HUES6 (cell line): ENCODE results near the gene KIF1A.

Source experiments
- H3K27ac ChIP-seq: 2 replicates; pipeline ENCODE4 v1.7.0; 2013; ENCODE audit warnings: low read depth, mild to moderate bottlenecking, low read length, inconsistent platforms
- H3K27me3 ChIP-seq: 2 replicates; pipeline ENCODE4 v1.6.1; 2013; ENCODE audit warnings: low read length; ENCODE audit not compliant: control insufficient read depth, insufficient read depth
- H3K36me3 ChIP-seq: 2 replicates; pipeline ENCODE4 v1.6.1; 2013; ENCODE audit warnings: low read length; ENCODE audit not compliant: control insufficient read depth, insufficient read depth
- H3K4me1 ChIP-seq: 2 replicates; pipeline ENCODE4 v1.6.1; 2013; ENCODE audit warnings: low read length; ENCODE audit not compliant: control insufficient read depth, insufficient read depth
- H3K4me3 ChIP-seq: 2 replicates; pipeline ENCODE4 v1.5.1; 2013; ENCODE audit warnings: low read depth, low read length
- H3K9ac ChIP-seq: one replicate; pipeline ENCODE4 v1.6.1; 2013; ENCODE audit warnings: mild to moderate bottlenecking, low read length
- H3K9me3 ChIP-seq: 2 replicates; pipeline ENCODE4 v1.6.1; 2013; ENCODE audit warnings: low read depth, low read length; ENCODE audit not compliant: control insufficient read depth, insufficient read depth

KIF1A gene

GRCh38 chr2:240767341-240767740 is 52.7 kb downstream of the KIF1A start:
- Histone ChIP-seq H3K4me3 (no peak overlapping the region), H3K36me3 (peaks cover 100% of the 10 kb centered on the region), H3K27ac (no peak overlapping the region), H3K4me1 (no peaks in the 10 kb centered on the region), H3K9ac (no peak overlapping the region), H3K27me3 (no peaks in the 10 kb centered on the region), H3K9me3 (no peaks in the 10 kb centered on the region)

- H3K4me3 ChIP-seq, result no peak overlapping the region
- no peak overlapping the region for H3K9ac ChIP-seq
- H3K27ac ChIP-seq, result no peak overlapping the region
- H3K36me3 ChIP-seq, result peaks cover 100% of the 10 kb centered on the region
- no peaks in the 10 kb centered on the region for H3K9me3 ChIP-seq
- no peaks in the 10 kb centered on the region for H3K4me1 ChIP-seq
- H3K27me3 ChIP-seq, result no peaks in the 10 kb centered on the region
These were observed 53.9 kb downstream of the KIF1A start for GRCh38 chr2:240766072-240766471.

GRCh38 chr2:240765007-240765406 is 55.0 kb downstream of the KIF1A start:
- no peak overlapping the region for H3K27ac ChIP-seq
- H3K4me3 ChIP-seq, result no peak overlapping the region
- no peaks in the 10 kb centered on the region for H3K27me3 ChIP-seq
- no peaks in the 10 kb centered on the region for H3K4me1 ChIP-seq
- H3K9me3 ChIP-seq, result no peaks in the 10 kb centered on the region
- peaks cover 100% of the 10 kb centered on the region for H3K36me3 ChIP-seq
- H3K9ac ChIP-seq, result no peak overlapping the region

DNA sequence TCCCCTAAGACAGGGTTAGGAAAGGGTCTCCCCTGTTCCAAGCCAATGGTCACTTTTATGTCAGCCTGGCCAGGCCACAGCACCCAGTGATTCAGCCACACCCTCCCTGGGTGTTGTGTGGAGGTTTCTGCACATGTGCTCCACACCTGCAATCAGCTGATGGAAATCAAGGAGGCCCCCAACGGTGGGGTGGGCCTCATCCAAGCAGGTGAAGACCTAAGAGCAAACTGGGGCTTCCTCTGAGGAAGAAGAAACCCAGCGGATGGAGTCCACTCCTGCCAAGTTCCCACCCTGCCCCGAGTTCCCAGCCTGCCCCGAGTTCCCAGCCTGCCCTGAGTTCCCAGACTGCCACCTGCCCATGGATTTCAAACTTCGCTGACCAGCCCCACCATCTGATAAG is 55.4 kb downstream of the KIF1A start:
- Histone ChIP-seq H3K36me3 (peaks cover 100% of the 10 kb centered on the region), H3K9ac (no peak overlapping the region), H3K27ac (no peak overlapping the region), H3K4me1 (no peaks in the 10 kb centered on the region), H3K4me3 (no peak overlapping the region), H3K9me3 (no peaks in the 10 kb centered on the region), H3K27me3 (no peaks in the 10 kb centered on the region)

- no peaks in the 10 kb centered on the region for H3K4me1 ChIP-seq
These were observed 57.0 kb downstream of the KIF1A start for GRCh38 chr2:240762971-240763370.

GRCh38 chr2:240762249-240762648 is 57.8 kb downstream of the KIF1A start:
- H3K27ac ChIP-seq, result no peak overlapping the region
- H3K9me3 ChIP-seq, result no peaks in the 10 kb centered on the region
- peaks cover 100% of the 10 kb centered on the region for H3K36me3 ChIP-seq
- H3K4me1 ChIP-seq, result no peaks in the 10 kb centered on the region
- no peaks in the 10 kb centered on the region for H3K27me3 ChIP-seq
- H3K9ac ChIP-seq, result no peak overlapping the region
- no peak overlapping the region for H3K4me3 ChIP-seq

More at GRCh38 chr2:240762971-240763370, 57.0 kb downstream of the KIF1A start:
- Histone ChIP-seq H3K4me3 (no peak overlapping the region), H3K27ac (no peak overlapping the region), H3K9ac (no peak overlapping the region), H3K27me3 (no peaks in the 10 kb centered on the region), H3K9me3 (no peaks in the 10 kb centered on the region), H3K36me3 (peaks cover 100% of the 10 kb centered on the region)

GRCh38 chr2:240760576-240761246 is 59.3 kb downstream of the KIF1A start:
- no peaks in the 10 kb centered on the region for H3K4me1 ChIP-seq
- peaks cover 100% of the 10 kb centered on the region for H3K36me3 ChIP-seq
- no peaks in the 10 kb centered on the region for H3K27me3 ChIP-seq
- no peaks in the 10 kb centered on the region for H3K9me3 ChIP-seq
- no peak overlapping the region for H3K4me3 ChIP-seq
- no peak overlapping the region for H3K9ac ChIP-seq
- no peak overlapping the region for H3K27ac ChIP-seq

- peaks cover 100% of the 10 kb centered on the region for H3K36me3 ChIP-seq
- H3K4me3 ChIP-seq, result no peak overlapping the region
- no peaks in the 10 kb centered on the region for H3K9me3 ChIP-seq
- no peak overlapping the region for H3K27ac ChIP-seq
- H3K27me3 ChIP-seq, result no peaks in the 10 kb centered on the region
- no peak overlapping the region for H3K9ac ChIP-seq
- H3K4me1 ChIP-seq, result no peaks in the 10 kb centered on the region
These were observed 59.9 kb downstream of the KIF1A start for GRCh38 chr2:240760121-240760520.

- Histone ChIP-seq H3K9me3 (no peaks in the 10 kb centered on the region), H3K27ac (no peak overlapping the region), H3K36me3 (peaks cover 99% of the 10 kb centered on the region), H3K9ac (no peak overlapping the region), H3K4me3 (no peak overlapping the region), H3K27me3 (no peaks in the 10 kb centered on the region), H3K4me1 (no peaks in the 10 kb centered on the region)
These were observed 60.6 kb downstream of the KIF1A start for GRCh38 chr2:240759459-240759858.

DNA sequence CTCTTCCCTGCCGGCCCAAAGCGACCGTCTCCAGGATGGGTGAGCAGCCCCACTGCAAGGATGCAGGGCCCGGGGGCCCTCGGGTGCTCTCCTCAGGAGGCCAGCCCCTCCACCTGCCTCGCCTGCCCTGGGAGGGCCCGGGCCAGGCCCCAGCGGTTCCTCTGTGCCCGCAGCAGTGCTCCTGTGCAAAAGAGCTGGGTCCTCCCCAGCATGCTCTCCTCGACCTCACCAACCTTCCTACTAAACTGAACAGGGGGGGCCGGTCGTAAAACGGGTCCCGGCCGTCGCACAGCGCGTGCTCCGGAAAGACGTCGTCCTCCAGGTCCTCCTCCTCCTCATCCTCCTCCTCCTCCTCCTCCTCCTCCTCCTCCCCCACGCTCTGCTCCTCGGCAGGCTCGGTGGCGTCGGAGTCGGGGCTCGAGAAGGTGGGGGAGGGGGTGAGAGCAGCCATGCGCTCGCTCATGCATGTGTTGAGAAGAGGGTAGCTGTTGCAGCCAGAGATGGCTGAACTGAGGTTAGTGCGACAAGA is 62.9 kb downstream of the KIF1A start:
- no peaks in the 10 kb centered on the region for H3K4me1 ChIP-seq
- no peak overlapping the region for H3K4me3 ChIP-seq
- no peak overlapping the region for H3K9ac ChIP-seq
- H3K9me3 ChIP-seq, result no peaks in the 10 kb centered on the region
- no peaks in the 10 kb centered on the region for H3K27me3 ChIP-seq
- no peak overlapping the region for H3K27ac ChIP-seq
- H3K36me3 ChIP-seq, result peaks cover 94% of the 10 kb centered on the region

- Histone ChIP-seq H3K27ac (no peak overlapping the region), H3K4me3 (no peak overlapping the region), H3K4me1 (no peaks in the 10 kb centered on the region), H3K9ac (no peak overlapping the region), H3K27me3 (no peaks in the 10 kb centered on the region), H3K36me3 (peaks cover 87% of the 10 kb centered on the region), H3K9me3 (no peaks in the 10 kb centered on the region)
These were observed 67.8 kb downstream of the KIF1A start for GRCh38 chr2:240752209-240752608.
